Ecto neural progenitor cell (in vitro differentiated cells): ENCODE measurements around the gene MAP2K5.
"Not testable (repeated sequence)": the region's sequence is repeated elsewhere in the genome, so short reads cannot be mapped to it uniquely, and the experiment has no call there.

ENCODE experiments used
- DNase-seq: peaks from one replicate; pipeline ENCODE4 v3.0.0-alpha.2; 2018; ENCODE audit warnings: low spot score

MAP2K5 gene

DNA sequence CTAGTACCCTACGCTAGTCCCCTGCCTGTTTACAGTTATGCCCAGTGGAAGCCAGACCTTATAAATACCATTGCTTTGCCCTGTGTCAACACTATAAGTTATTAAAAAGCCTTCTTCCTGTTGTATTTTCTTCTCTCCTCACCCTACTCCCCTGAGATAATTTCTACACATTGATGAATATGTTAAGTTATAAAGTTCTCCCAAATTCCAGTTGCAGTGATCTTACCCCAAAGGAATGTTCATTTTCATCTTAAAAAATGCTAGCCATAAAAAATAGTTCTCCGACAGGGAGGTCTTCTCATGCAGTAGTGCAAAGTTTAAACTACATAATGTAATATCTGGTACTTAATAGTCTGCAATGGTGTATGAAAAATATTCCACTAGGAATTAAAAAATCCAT lies 58.6 kb downstream of the MAP2K5 start:
- no peak for DNase-seq

- DNase-seq, result no peak
Measured at GRCh38 chr15:67603063-67603462, 60.6 kb downstream of the MAP2K5 start.

GRCh38 chr15:67605871-67606270 lies 63.4 kb downstream of the MAP2K5 start:
- DNase-seq, result no peak

GRCh38 chr15:67606742-67607141 lies 64.2 kb downstream of the MAP2K5 start:
- DNase-seq, result no peak

- no peak for DNase-seq
Measured at GRCh38 chr15:67607329-67607728, 64.8 kb downstream of the MAP2K5 start.

GRCh38 chr15:67607959-67608637 lies 65.6 kb downstream of the MAP2K5 start:
- no peak for DNase-seq

GRCh38 chr15:67608638-67608959 lies 66.1 kb downstream of the MAP2K5 start:
- DNase-seq, result no peak

DNA sequence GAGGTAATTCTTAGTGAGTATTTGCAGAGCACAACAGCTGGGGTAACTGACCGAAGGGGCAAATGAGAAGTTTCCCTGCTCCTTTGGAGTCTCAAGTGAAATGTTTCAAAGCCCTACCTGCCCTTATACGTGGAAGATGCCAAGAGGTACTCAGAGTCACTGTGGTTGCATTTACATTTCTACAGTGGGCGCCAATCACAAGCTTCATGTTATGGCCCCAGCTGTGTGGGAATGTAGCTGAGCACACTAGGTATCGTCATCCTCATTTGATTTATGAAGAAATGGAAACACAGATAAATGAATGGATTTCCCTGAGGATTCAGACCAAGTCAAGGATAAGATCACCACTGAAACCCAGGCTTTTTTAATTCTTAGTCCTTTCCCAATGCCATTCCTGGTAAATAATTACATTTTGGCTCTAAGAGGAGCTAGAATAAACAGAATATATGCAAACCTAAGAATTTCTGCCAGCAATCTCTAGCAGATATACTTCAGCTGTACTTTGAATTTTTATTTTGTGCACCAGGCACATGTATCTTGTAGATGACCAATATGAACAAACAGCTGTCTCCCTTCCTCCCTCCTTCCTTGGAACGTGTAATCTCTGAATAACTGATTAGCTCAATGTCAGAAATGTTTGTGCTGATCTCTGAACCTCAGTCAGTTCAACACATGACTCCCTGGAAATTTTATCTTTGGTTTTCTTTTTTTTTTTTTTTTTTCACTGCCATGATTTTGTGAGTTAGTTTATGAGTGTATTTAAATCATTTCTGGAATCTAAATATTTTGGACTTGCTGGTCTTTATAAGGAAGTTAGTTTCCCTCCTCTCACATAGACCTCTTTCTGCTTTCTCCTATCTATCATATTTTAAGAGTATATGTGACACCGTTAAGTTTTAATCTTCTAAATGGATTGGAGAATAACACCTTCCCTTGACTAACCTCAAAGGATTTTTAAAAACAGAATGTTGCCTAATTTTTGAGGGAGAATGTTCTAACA lies 69.2 kb downstream of the MAP2K5 start:
- no peak for DNase-seq

GRCh38 chr15:67613211-67613610 lies 70.7 kb downstream of the MAP2K5 start:
- DNase-seq, result no peak

DNA sequence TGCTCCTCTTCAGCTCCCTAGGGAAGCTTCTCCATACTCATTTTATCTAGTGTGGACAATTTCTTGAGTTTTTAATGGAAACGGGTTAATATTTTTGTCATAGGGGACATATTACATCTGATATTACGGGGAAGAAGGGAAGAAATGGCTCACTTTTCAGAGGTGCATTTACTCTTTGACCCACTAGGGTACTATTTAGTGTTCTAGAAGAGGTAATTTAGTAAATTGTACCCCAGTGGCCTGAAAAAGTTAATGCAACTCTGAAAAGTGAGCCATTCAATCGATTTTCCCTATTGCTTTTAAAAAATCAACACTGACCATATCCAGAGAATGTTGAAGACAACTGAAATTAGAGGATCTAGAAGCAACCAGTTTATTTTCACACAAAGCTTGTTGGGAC lies 71.2 kb downstream of the MAP2K5 start:
- DNase-seq, result no peak

GRCh38 chr15:67615131-67615534 lies 72.6 kb downstream of the MAP2K5 start:
- not testable (repeated sequence) for DNase-seq

DNA sequence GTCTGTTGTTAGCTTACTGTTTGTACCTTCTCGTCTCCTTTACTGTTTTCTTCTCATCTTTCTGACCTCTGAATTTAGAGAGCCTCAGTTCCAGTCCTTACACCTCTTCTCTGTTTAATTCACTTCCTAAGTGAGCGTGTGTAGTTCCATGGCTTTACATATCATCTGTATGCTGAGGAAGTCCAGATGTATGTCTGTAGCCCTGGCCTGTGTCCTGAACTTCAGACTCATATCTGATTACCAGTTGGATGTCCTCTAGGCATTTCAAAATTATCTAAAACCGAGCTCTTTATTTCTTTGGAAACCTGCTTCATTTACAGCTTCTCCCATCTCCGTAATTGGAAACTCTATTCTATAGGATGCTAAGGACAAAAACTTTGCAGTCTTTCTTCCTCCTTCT lies 75.8 kb downstream of the MAP2K5 start:
- no peak for DNase-seq

GRCh38 chr15:67622110-67622509 lies 79.6 kb downstream of the MAP2K5 start:
- DNase-seq, result no peak

GRCh38 chr15:67632261-67632660 lies 89.8 kb downstream of the MAP2K5 start:
- no peak for DNase-seq

DNA sequence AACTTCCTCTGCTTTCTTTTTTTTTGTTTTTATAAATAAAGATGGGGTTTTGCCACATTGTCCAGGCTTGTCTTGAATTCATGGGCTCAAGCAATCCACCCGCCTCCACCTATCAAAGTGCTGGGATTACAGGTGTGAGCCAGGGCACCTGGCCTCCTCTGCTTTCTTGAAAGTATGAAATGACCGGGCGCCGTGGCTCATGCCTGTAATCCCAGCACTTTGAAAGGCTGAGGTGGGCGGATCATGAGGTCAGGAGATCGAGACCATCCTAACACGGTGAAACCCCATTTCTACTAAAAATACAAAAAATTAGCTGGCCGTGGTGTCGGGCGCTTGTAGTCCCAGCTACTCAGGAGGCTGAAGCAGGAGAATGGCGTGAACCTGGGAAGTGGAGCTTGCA lies 93.4 kb downstream of the MAP2K5 start:
- not testable (repeated sequence) for DNase-seq

- no peak for DNase-seq
Measured at GRCh38 chr15:67639591-67639990, 97.1 kb downstream of the MAP2K5 start.

GRCh38 chr15:67641453-67641852 lies 99.0 kb downstream of the MAP2K5 start:
- no peak for DNase-seq

DNA sequence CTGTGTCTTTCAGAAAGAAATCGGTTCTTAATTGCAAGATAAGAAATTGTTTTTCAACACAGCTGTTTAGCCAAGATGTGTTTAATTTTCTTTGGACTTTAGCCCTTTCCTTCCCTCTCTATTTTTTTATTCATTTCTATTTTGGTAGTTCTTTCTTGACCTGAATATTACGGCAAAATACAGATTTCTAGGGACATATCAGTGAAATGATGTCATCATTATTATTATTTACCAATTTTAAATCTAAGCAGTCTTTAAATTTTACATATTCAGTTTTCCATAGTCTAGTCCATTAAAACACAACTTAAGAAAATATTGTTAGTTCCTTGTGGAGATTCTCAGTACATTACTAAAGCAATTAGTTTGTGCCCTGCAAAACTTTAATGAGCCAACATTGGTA lies 104.3 kb downstream of the MAP2K5 start:
- DNase-seq, result no peak

GRCh38 chr15:67652586-67652985 lies 110.1 kb downstream of the MAP2K5 start:
- no peak for DNase-seq

GRCh38 chr15:67660446-67660845 lies 117.9 kb downstream of the MAP2K5 start:
- DNase-seq, result no peak

DNA sequence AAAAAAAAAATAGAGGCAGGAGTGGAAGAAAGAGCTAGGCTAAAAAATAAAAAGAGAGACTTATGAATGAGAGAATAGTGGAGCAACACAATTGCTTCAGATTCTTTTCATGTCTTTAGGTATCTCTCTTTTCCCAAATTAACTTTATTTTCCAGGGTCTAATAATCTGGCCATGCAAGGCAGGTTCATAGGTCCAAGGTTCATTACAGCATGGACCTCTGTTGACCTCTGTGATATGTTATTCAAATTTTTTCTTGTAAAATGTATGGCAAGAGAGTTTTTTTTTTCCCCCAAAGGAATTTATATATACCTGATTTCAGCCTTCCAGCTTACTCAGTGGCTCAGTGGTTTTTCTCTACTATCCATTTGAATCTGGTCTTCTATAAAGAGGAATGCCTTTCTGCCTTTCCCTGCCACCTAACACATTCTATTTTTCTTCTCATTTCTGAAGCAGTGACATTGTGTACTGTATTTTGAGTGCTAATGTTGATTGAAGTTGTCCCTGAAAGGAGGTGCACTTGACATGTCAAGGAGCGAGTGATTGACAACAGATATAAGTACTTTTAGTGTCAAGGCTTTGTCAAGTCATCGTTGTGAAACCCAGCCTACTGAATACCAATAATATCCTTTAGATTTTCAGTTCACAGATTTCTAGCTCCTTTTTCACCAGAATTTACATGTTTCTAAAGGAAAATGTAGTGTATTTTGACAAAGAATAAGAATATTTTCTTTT lies 118.5 kb downstream of the MAP2K5 start:
- no peak for DNase-seq

DNA sequence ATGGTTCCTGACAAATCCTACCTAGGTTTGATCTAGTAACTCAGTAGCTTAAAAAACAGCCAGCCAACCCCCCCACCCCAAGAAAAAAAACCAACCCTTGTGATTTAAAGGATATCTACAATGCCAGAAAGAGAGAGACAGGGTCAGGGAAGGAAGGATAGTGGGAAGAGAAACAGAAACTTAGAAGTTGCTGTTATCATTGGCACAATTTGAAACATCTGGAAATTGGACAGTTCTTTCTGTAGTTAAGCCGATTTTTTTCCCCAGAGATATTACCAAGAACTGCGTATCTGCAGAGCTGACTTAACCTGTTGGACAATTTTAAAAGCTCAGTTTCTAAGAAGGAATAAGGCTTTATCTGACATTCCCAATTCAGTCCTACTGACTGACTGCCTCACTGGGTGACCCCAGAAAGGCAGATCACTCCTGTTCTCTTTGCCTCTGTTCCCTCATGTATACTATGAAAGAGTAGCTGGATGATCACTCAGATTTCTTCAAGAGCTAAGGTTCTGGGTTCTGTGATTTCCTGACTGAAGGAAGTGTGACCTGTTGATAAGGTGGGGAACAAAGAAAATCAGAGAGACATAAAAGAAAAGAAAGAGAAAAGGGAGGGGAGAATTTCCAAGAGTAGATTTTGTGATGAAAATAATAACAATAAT lies 128.3 kb downstream of the MAP2K5 start:
- no peak for DNase-seq
